ENCODE results near the gene SCN1B.

The SCN1B gene

GRCh38 chr19:35079826-35080225 is 49.6 kb downstream of the SCN1B start:
- DNase-seq, result no peak

GRCh38 chr19:35080613-35081170 is 50.4 kb downstream of the SCN1B start:
- no peak for DNase-seq

- DNase-seq, result no peak
Measured at GRCh38 chr19:35081201-35081600, 50.9 kb downstream of the SCN1B start.

- DNase-seq, result no peak
Measured at GRCh38 chr19:35083691-35084508, 53.6 kb downstream of the SCN1B start.

GRCh38 chr19:35084509-35084762 is 54.2 kb downstream of the SCN1B start:
- DNase-seq, result no peak

GRCh38 chr19:35085947-35086346 is 55.7 kb downstream of the SCN1B start:
- no peak for DNase-seq

- no peak for DNase-seq
Measured at GRCh38 chr19:35086455-35086854, 56.2 kb downstream of the SCN1B start.

GRCh38 chr19:35087393-35087792 is 57.1 kb downstream of the SCN1B start:
- DNase-seq, result no peak

- no peak for DNase-seq
Measured at GRCh38 chr19:35088131-35088913, 58.1 kb downstream of the SCN1B start.

- DNase-seq, result no peak
Measured at GRCh38 chr19:35089554-35089953, 59.3 kb downstream of the SCN1B start.
